Calu3 (cell line): ENCODE measurements around the gene DYNC2H1. TPM values are rescaled to one million over a fixed set of nuclear protein-coding genes. Genes with fewer than 3 reads are reported as not detected.

Source experiments
- BruUV-seq: library from RNA; stranded (reverse); fragments of 400-500 nt; replicated peaks from 2 replicates; lab custom pipeline; 2021; lab: Mats Ljungman, UMichigan
- CTCF ChIA-PET: fragments of 300-600 bp; sonication (Branson Sonifier 250); formaldehyde crosslinking; loops from one replicate; lab custom pipeline; 2022; ENCODE audit warnings: antibody characterized with exemption; lab: Charles Lee
- DNase-seq: peaks from one replicate; pipeline ENCODE4 v3.0.0; 2022
- H3K27ac Mint-ChIP-seq: one replicate; pipeline ENCODE4 v1.8.0; 2022; ENCODE audit warnings: mixed read lengths; ENCODE audit not compliant: unreplicated experiment
- H3K27me3 Mint-ChIP-seq: one replicate; pipeline ENCODE4 v1.8.0; 2022; ENCODE audit warnings: mixed read lengths; ENCODE audit not compliant: unreplicated experiment
- H3K36me3 Mint-ChIP-seq: one replicate; pipeline ENCODE4 v1.8.0; 2022; ENCODE audit warnings: mild to moderate bottlenecking, moderate library complexity, mixed read lengths; ENCODE audit not compliant: insufficient read depth, unreplicated experiment
- H3K4me1 Mint-ChIP-seq: one replicate; pipeline ENCODE4 v1.8.0; 2022; ENCODE audit warnings: mild to moderate bottlenecking, low read depth, mixed read lengths; ENCODE audit not compliant: unreplicated experiment
- H3K4me3 Mint-ChIP-seq: one replicate; pipeline ENCODE4 v1.8.0; 2022; ENCODE audit warnings: mild to moderate bottlenecking, low read depth, moderate library complexity, mixed read lengths; ENCODE audit not compliant: unreplicated experiment
- H3K9me3 Mint-ChIP-seq: one replicate; pipeline ENCODE4 v1.8.0; 2022; ENCODE audit warnings: low read depth, mixed read lengths; ENCODE audit not compliant: unreplicated experiment
- intact Hi-C: fragments of 100-400 bp; cut with micrococcal nuclease; formaldehyde crosslinking; loops from one replicate; pipeline ENCODE4 v1.10.0; 2022; ENCODE audit not compliant: unreplicated experiment
- total RNA-seq: library from RNA; stranded (reverse); gene quantifications from 2 replicates; pipeline ENCODE4 v1.2.3, GENCODE V29; 2022
- TF ChIP-seq, protein P1 (sequence below): fragments of 200-600 bp; IDR thresholded peaks from one replicate; pipeline ENCODE4 v1.8.0; 2022; ENCODE audit warnings: antibody characterized with exemption; ENCODE audit not compliant: unreplicated experiment

The DYNC2H1 gene
- total RNA-seq, 1 experiment from 2014 or later: 3.4 TPM

DNA sequence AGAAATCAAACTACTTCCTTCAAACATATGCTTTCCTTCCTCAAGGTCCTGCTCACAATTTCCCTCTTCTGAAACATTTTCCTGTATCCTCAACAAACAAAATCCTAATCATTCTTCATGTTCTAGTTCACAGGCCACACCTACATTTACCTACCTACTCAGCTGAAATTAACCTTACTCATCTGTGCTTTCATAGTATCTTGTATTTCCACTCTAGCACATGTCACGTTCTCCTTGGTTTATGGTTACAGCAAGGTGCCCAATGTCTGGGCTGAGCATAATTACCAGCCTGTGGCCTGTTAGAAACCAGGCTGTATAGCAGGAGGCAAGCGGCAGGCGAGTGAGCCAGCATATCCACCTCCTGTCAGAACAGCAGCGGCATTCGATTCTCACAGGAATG lies 30.5 kb upstream of the DYNC2H1 start:
- no peaks in the 10 kb centered on the region for H3K27me3 Mint-ChIP-seq
- peaks cover 10% of the 10 kb centered on the region for H3K36me3 Mint-ChIP-seq
- H3K4me1 Mint-ChIP-seq: no peaks in the 10 kb centered on the region
- H3K27ac Mint-ChIP-seq: no peak overlapping the region
- CTCF ChIA-PET: no interaction called here
- TF ChIP-seq, protein P1, sequence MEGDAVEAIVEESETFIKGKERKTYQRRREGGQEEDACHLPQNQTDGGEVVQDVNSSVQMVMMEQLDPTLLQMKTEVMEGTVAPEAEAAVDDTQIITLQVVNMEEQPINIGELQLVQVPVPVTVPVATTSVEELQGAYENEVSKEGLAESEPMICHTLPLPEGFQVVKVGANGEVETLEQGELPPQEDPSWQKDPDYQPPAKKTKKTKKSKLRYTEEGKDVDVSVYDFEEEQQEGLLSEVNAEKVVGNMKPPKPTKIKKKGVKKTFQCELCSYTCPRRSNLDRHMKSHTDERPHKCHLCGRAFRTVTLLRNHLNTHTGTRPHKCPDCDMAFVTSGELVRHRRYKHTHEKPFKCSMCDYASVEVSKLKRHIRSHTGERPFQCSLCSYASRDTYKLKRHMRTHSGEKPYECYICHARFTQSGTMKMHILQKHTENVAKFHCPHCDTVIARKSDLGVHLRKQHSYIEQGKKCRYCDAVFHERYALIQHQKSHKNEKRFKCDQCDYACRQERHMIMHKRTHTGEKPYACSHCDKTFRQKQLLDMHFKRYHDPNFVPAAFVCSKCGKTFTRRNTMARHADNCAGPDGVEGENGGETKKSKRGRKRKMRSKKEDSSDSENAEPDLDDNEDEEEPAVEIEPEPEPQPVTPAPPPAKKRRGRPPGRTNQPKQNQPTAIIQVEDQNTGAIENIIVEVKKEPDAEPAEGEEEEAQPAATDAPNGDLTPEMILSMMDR: no peak
- no peaks in the 10 kb centered on the region for H3K9me3 Mint-ChIP-seq
- intact Hi-C loops: no loop called here
- H3K4me3 Mint-ChIP-seq: no peak overlapping the region
- no TSS peak for BruUV-seq
- no peak for DNase-seq

DNA sequence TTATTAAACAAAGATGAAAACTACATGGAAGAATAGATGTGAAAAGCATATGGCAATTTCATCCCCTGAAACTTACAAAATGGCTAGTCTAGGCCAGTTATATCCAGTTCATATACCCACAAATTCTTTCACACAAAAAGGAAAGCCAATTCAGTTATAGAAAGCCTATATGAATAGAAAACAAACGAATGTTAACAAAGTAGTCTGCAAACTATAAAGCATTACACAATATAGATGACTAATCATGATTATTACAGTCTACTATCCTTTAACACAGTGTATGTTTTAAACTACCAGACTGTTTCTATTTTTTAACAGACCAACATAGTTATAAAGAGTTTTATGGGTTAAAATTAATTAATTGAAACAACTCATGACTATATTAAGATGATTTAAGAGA lies 29.4 kb upstream of the DYNC2H1 start:
- Mint-ChIP-seq H3K27ac (no peak overlapping the region), H3K27me3 (no peaks in the 10 kb centered on the region), H3K4me1 (no peaks in the 10 kb centered on the region), H3K9me3 (no peaks in the 10 kb centered on the region), H3K4me3 (no peak overlapping the region), H3K36me3 (peaks cover 10% of the 10 kb centered on the region)
- no peak for DNase-seq
- no TSS peak for BruUV-seq
- CTCF ChIA-PET: no interaction called here
- intact Hi-C loops: no loop called here
- TF ChIP-seq, protein P1: no peak

DNA sequence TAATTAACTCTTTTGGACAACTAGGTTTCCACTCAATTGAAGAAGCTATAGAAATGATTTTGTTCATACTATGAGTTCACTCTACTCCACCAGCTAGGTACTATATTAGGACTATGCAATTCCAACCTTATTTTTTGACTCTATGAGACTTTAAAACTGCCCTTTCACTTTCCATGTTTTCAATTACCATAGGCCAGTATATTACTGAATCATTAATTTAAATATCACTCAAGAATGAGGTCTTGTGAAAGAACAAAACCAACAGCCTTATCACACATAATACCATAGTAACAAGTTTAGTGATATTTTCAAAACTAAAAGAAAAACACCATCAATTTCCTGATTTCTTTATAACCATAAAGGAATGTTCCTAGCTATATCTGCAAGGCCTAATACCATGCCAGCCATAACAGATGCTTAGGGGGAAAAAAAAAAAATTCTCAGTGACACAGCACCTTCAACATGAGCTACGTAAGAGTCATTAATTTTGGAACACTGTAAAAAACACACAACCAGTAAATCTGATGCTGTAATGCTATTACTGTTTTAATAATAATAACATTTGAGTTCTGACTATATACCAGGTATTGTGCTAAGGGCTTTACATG lies 23.4 kb upstream of the DYNC2H1 start:
- Mint-ChIP-seq H3K36me3 (peaks cover 20% of the 10 kb centered on the region), H3K9me3 (no peaks in the 10 kb centered on the region), H3K4me1 (peaks cover 9% of the 10 kb centered on the region), H3K27ac (no peak overlapping the region), H3K27me3 (no peaks in the 10 kb centered on the region), H3K4me3 (no peak overlapping the region)
- intact Hi-C loops: no loop called here
- TF ChIP-seq, protein P1: no peak
- DNase-seq: no peak
- CTCF ChIA-PET: no interaction called here
- BruUV-seq: no TSS peak

DNA sequence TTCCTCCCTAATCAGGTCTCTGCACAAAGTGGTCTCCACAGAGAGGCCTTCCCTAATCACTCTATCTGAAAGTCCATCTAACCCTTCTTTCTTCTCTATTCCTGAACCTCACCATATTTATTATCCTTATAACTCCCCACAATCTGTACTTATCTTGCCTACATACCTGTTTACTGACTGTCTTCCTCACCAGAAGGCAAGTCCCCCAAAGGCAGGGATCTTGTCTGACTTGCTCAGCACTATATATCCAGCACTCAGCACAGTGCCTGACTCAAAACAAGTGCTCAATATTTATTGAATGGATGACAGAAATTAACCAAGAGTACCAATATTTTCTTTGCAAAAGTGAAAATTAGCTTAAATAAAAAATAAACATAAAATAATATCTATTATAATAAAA lies 22.8 kb upstream of the DYNC2H1 start:
- no peak overlapping the region for H3K4me3 Mint-ChIP-seq
- peaks cover 26% of the 10 kb centered on the region for H3K36me3 Mint-ChIP-seq
- no peaks in the 10 kb centered on the region for H3K9me3 Mint-ChIP-seq
- peaks cover 9% of the 10 kb centered on the region for H3K4me1 Mint-ChIP-seq
- CTCF ChIA-PET: no interaction called here
- intact Hi-C loops: no loop called here
- H3K27ac Mint-ChIP-seq: no peak overlapping the region
- no peak for DNase-seq
- no TSS peak for BruUV-seq
- TF ChIP-seq, protein P1: no peak
- no peaks in the 10 kb centered on the region for H3K27me3 Mint-ChIP-seq
